H54 (cell line): Measurements from ENCODE around the gene EME2.
A peak's percentile ranks its signal among the peaks of the same experiment; 100 is the strongest.
"Not testable (repeated sequence)": the region's sequence is repeated elsewhere in the genome, so short reads cannot be mapped to it uniquely, and the experiment has no call there.

Source experiments
- DNase-seq: peaks from one replicate; pipeline ENCODE4 v3.0.0; 2011; ENCODE audit warnings: low spot score, mixed read lengths; ENCODE audit not compliant: insufficient read length
- FAIRE-seq: peaks from 3 replicates; lab custom pipeline; 2011; peaks lifted over from hg19 to GRCh38; lab: Jason Lieb, UNC
- POLR2A ChIP-seq: IDR thresholded peaks from 2 replicates; pipeline ENCODE4 v1.6.1; 2011; ENCODE audit warnings: low read depth, mild to moderate bottlenecking, low read length

Gene EME2

GRCh38 chr16:1772362-1772907 is at the start of gene EME2:
EME2 (plus strand) TSS chr16:1772810; CDS start chr16:1773228, 418 bp downstream.
- FAIRE-seq, result no peak
- no peak for TF ChIP-seq POLR2A

DNA sequence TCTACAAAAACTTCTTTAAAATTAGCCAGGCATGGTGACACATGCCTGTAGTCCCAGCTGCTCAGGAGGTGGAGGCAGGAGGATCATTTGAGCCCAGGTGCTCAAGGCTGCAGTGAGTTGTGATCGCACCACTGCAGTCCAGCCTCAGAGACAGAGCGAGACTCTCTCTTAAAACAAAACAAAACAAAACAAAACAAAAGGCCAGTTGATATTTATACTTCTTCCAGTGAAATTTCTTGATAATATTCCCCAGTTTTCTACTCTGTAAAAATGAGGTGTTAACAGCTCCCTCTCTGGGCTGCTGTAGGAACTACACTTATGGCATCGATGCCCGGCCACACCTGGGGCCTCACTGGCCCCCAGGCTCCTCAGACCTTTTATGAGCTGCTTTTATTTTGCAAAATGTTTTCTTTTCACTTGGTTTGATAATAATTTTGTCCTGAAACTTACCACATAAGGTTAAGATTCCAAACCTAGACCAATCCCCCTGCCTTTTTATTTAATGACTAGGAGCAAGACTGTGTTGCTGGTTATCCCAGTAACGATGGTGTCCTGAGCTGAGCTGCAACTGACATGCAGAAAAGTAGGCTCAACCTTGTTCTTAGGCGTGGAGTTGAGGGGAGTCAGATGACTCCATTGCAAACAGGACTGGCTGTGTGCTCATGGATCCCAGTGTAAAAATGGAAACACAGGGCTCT is 49.0 kb upstream of the EME2 start:
- DNase-seq (peak; percentile 47), FAIRE-seq (no peak)
- TF ChIP-seq POLR2A, result no peak

More at GRCh38 chr16:1772362-1772907, at the start of gene EME2:
- peak; percentile 53 for DNase-seq

GRCh38 chr16:1724491-1724890 is 48.1 kb upstream of the EME2 start:
- FAIRE-seq, result no peak
- TF ChIP-seq POLR2A, result no peak
- DNase-seq, result no peak

DNA sequence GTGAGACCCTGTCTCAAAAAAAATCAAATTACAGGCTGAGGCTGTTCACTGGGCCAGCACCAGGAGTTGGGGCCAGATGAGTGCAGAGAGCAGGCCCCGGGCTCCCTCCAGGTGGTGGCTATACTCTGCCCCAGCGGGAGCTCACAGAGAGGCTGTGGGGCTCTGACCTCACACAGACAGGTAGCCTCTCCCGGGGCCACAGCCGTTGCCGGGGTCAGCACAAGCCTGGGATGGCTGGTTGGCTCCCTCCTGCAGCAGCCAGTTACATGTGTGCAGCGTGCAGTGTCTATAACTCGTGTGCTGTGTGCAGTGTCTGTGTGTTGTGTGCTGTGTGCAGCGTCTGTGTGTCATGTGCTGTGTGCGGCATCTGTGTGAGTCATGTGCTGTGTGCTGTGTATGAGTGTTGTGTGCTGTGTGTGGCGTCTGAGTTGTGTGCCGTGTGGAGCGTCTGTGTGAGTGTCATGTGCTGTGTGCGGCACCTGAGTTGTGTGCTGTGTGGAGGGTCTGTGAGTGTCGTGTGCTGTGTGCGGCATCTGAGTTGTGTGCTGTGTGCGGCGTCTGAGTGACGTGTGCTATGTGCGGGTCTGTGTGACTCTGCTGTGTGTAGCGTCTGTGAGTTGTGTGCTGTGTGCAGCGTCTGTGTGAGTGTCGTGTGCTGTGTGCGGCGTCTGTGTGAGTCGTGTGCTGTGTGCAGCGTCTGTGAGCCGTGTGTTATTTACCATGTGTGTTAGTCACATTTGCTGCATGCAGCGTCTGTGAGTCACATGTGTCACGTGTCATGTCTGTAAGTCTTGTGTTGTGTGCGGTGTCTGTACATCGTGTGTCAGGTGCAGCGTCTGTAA is 45.7 kb upstream of the EME2 start:
- DNase-seq (no peak), FAIRE-seq (no peak)
- TF ChIP-seq POLR2A, result no peak

DNA sequence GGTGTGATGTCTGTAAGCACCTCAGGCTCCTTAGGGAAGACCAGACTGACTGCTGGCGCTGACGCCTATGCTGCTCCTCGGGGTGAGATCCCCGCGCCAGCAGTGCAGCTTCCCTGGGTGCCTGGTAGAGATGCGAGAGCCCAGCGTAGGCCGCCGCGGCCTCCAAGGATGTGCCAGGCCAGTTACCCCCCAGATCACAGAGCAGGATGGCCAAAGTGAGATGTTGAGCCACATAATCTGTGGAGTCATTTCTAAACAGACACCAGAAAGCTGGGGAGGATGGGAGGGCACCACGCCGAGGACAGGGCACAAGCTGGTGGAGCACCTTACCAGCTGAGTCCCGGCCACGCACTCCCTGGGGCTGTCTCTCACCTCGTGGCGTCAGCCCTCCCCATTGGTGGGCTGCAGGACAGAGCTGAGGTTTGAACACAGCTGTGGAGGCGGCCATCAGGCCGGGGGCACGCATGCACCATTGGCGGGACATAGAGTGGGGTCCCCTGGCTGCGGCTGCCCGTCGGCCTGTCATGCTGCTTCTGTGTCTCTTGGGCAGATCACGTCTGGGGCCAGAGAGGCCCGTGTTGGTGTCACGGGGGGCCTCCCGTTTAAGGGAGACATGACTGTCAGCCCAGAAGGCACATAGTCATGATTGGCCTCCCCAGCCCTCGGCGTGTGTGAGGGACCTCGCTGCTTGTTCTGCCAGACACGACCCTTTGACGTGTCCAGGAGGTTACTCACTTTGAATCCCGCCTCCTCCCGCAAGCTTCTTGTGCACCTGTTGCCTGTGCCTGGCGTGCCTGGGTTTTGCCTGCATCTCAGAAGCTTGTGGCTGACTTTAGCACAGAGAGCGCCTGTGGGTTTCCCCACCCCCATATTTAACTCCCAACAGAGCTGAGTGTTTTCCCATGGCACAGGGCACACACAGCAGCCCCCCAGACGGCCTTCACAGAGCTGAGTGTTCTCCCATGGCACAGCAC is 44.7 kb upstream of the EME2 start:
- FAIRE-seq, result no peak

DNA sequence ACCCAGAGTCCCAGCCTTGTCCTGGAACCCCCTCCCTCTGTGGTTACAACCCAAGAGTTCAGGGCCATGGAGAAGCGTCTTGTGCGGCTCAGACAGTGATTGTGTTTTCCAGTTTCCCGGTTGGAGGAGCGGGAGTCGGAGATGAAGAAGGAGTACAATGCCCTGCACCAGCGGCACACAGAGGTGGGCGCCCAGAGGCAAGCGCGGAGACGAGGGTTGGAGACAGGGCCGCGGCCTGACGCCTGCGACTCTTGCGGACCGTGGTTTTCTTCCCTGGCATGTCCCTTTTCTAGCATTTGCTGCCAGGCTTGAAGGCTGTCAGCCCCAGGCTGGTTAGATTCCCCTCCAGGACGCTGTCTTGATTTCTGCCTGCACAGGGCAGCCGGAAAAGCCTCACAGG is 43.6 kb upstream of the EME2 start:
- FAIRE-seq (no peak), DNase-seq (no peak)
- TF ChIP-seq POLR2A, result no peak

More for the DNA sequence above, 44.7 kb upstream of the EME2 start:
- DNase-seq, result no peak
- no peak for TF ChIP-seq POLR2A

DNA sequence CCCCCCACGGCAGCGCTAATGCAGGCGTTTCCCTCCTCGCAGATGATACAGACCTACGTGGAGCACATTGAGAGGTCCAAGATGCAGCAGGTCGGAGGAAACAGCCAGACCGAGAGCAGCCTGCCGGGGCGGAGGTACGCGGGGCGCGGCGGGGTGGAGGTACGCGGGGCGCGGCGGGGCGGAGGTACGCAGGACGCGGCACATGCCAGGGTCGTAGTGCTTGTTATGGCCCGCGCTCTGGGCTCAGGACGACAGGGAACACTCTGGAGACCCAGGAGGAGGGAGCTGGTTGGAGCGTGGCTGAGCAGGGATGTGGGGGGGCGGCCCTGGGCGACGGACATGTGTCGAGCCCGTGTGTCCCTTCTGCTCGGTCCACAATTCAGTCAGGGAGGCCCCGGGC is 43.2 kb upstream of the EME2 start:
- no peak for TF ChIP-seq POLR2A
- FAIRE-seq (no peak), DNase-seq (no peak)

DNA sequence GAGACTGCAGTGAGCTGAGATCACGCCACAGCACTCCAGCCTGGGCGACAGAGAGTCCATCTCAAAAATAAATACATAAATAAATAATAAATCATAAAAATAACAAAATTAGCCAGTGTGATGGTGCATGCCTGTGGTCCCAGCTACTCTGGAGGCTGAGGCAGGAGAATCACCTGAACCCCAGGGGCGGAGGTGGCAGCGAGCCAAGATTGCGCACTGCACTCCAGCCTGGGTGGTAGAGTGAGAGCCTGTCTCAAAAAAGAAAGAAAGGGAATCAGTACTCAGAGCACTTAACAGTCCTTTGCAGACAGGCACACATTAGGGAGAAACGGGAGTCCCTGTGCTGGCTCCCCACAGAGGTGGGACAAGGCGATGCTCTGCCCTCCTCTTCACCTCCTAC is 41.5 kb upstream of the EME2 start:
- no peak for TF ChIP-seq POLR2A
- no peak for FAIRE-seq
- DNase-seq, result no peak

- DNase-seq, result no peak
- TF ChIP-seq POLR2A, result no peak
Measured at GRCh38 chr16:1731603-1732002, 41.0 kb upstream of the EME2 start.

DNA sequence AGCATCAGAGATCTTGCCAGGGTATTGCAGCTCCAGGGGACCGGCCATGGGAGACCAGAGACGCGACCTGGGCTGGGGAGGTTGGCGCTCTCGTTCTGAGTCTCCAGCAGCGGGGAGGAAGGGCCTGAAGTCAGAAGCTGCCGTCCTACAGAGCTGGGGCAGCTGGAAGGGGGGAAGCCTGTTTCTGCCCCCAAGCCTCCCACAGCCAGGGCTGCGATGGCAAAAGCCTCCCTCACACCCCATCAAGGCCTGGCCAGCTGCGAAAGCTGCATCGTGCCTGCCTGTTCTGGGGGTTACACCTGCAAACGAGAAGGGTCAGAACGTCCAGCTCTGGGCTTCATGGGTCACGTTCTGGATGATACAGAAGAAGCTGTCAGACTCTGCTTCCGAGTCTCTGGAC is 40.5 kb upstream of the EME2 start:
- no peak for FAIRE-seq
- no peak for TF ChIP-seq POLR2A

More at GRCh38 chr16:1731603-1732002, 41.0 kb upstream of the EME2 start:
- no peak for FAIRE-seq

GRCh38 chr16:1732551-1732987 is 40.0 kb upstream of the EME2 start:
- not testable (repeated sequence) for FAIRE-seq, DNase-seq

More for the DNA sequence above, 40.5 kb upstream of the EME2 start:
- no peak for DNase-seq

DNA sequence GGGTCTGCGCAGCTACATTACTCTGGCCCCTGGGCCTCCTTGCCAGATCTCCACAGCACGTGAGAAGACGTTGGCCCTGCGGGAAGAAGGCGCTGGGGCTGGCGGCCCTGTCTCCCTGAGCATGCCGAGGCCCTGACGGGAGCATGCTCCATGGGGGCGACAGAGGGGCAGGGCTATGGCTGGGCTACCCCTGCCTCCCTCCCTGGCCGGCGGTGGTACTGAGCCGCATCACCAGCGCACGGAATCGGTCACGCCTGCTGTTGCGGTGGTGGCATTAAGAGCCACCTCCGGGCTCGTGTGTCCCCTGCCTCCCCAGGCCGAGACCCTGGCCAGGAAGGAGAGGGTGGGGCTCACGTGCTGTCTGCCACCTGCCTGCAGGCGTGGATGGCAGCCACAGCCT is 38.5 kb upstream of the EME2 start:
- DNase-seq (no peak), FAIRE-seq (no peak)
- no peak for TF ChIP-seq POLR2A

- no peak for TF ChIP-seq POLR2A
- DNase-seq (no peak), FAIRE-seq (no peak)
Measured at GRCh38 chr16:1734816-1735215, 37.8 kb upstream of the EME2 start.
